K562 (cell line): Measurements from ENCODE around the gene GADL1. TPM values are rescaled to one million over a fixed set of nuclear protein-coding genes. Genes with fewer than 3 reads are reported as not detected.

Source experiments
- ATAC-seq: fragments of 200-7000 bp; cut with Tn5 transposase; 3 replicates; pipeline ENCODE4 v1.9.1; 2020; ENCODE audit warnings: moderate library complexity
- BruUV-seq: library from RNA; stranded (reverse); fragments of 400-500 nt; replicated peaks from 2 replicates; lab custom pipeline; 2021; lab: Mats Ljungman, UMichigan
- CTCF ChIA-PET: fragments of 300-600 bp; formaldehyde crosslinking; extraction: SDS; loops from one replicate; lab custom pipeline; 2021; ENCODE audit warnings: low intra/inter-chr PET ratio; lab: Yijun Ruan, JAX
- POLR2A ChIA-PET: fragments of 300-600, 350-650 bp; sonication (Branson Sonifier 250); formaldehyde crosslinking; extraction: SDS; loops from one replicate; lab custom pipeline; 2021; ENCODE audit warnings: antibody characterized with exemption, inconsistent platforms; lab: Yijun Ruan, JAX
- DNase-seq, 4 experiments: peaks; one replicate each; pipeline versions ENCODE4 v3.0.0 to v3.0.0-alpha.2; 2011 to 2018; ENCODE audit warnings: low spot score in 3 of 4, mixed read lengths in 3 of 4; ENCODE audit errors: extremely low read depth in 1 of 4
- FAIRE-seq: peaks from 2 replicates; lab custom pipeline; 2011; peaks lifted over from hg19 to GRCh38; lab: Jason Lieb, UNC
- H2AFZ ChIP-seq: 2 replicates; pipeline ENCODE4 v1.6.0; 2011; ENCODE audit warnings: low read depth, low read length, control low read depth, inconsistent platforms
- H3K27ac ChIP-seq: fragments of 200-600 bp; 3 replicates; pipeline ENCODE4 v1.8.0; 2011; ENCODE audit warnings: low read depth, mild to moderate bottlenecking, control low read depth, inconsistent platforms, low read length, moderate library complexity, mixed read lengths; ENCODE audit errors: extremely low read depth
- H3K27me3 ChIP-seq, 2 experiments: fragments of 300-600 bp in 1 of 2; 2 replicates in 1 of 2; 3 replicates in 1 of 2; pipeline versions ENCODE4 v1.6.0 to v1.8.0; 2011; ENCODE audit warnings: inconsistent platforms in 2 of 2, low read length in 2 of 2, mild to moderate bottlenecking in 1 of 2, mixed read lengths in 1 of 2, moderate library complexity in 1 of 2; ENCODE audit not compliant: control insufficient read depth in 2 of 2, insufficient read depth in 2 of 2
- H3K36me3 ChIP-seq: fragments of 300-600 bp; 3 replicates; pipeline ENCODE4 v1.8.0; 2011; ENCODE audit warnings: mild to moderate bottlenecking, low read length, inconsistent platforms; ENCODE audit not compliant: control insufficient read depth, insufficient read depth
- H3K4me1 ChIP-seq, 2 experiments: fragments of 200-600 bp in 1 of 2; replicated peaks in 1 of 2; 2 replicates in 1 of 2; 3 replicates in 1 of 2; pipeline versions ENCODE4 v1.5.1 to v1.8.0; 2011; ENCODE audit warnings: inconsistent platforms in 2 of 2, low read length in 2 of 2, mild to moderate bottlenecking in 1 of 2, mixed read lengths in 1 of 2, moderate library complexity in 1 of 2; ENCODE audit not compliant: control insufficient read depth in 2 of 2, insufficient read depth in 2 of 2
- H3K4me2 ChIP-seq: 2 replicates; pipeline ENCODE4 v1.6.1; 2011; ENCODE audit warnings: low read length, control low read depth, inconsistent platforms, mixed read lengths; ENCODE audit not compliant: insufficient read depth
- H3K4me3 ChIP-seq: fragments of 200-600 bp; sonication (generic), shearing (Covaris generic); 2 replicates; pipeline ENCODE4 v1.5.1; 2016; ENCODE audit warnings: control low read depth, inconsistent platforms
- H3K79me2 ChIP-seq: fragments of 200-600 bp; 3 replicates; pipeline ENCODE4 v1.8.0; 2011; ENCODE audit warnings: low read length, inconsistent platforms; ENCODE audit not compliant: control insufficient read depth, insufficient read depth
- H3K9ac ChIP-seq, 2 experiments: 2 replicates each; pipeline versions ENCODE4 v1.6.0 to v1.6.1; 2011; ENCODE audit warnings: low read depth in 2 of 2, low read length in 2 of 2, control low read depth in 1 of 2, inconsistent platforms in 1 of 2, mild to moderate bottlenecking in 1 of 2, mixed read lengths in 1 of 2; ENCODE audit not compliant: insufficient read depth in 1 of 2
- H3K9me1 ChIP-seq: one replicate; pipeline ENCODE4 v1.6.0; 2011; ENCODE audit warnings: inconsistent platforms, mild to moderate bottlenecking, low read length, moderate library complexity; ENCODE audit not compliant: control insufficient read depth, insufficient read depth
- H3K9me3 ChIP-seq: replicated peaks from 2 replicates; pipeline ENCODE4 v1.5.1; 2011; ENCODE audit warnings: low read depth, low read length, inconsistent platforms; ENCODE audit not compliant: control insufficient read depth, insufficient read depth
- H4K20me1 ChIP-seq: replicated peaks from 2 replicates; pipeline ENCODE4 v1.6.1; 2011; ENCODE audit warnings: low read length, inconsistent platforms, mixed read lengths; ENCODE audit not compliant: control insufficient read depth, insufficient read depth
- FOXJ3 ChIP-seq: sonication (generic); formaldehyde crosslinking; IDR thresholded peaks from 2 replicates; pipeline ENCODE4 v1.4.0; 2020; ENCODE audit warnings: mild to moderate bottlenecking, missing genetic modification reagents
- GABPB1 ChIP-seq: sonication (generic); formaldehyde crosslinking; IDR thresholded peaks from 2 replicates; pipeline ENCODE4 v1.8.0; 2022; ENCODE audit warnings: mild to moderate bottlenecking, missing genetic modification reagents
- HDAC3 ChIP-seq: fragments of 450-650 bp; IDR thresholded peaks from 2 replicates; pipeline ENCODE4 v1.6.1; 2018; ENCODE audit warnings: borderline replicate concordance, mild to moderate bottlenecking, moderate library complexity; ENCODE audit not compliant: partially characterized antibody
- PHF20 ChIP-seq: fragments of 450-650 bp; IDR thresholded peaks from 2 replicates; pipeline ENCODE4 v1.6.1; 2018; ENCODE audit not compliant: partially characterized antibody
- RBFOX2 ChIP-seq: fragments of 200-400 bp; formaldehyde crosslinking; IDR thresholded peaks from 2 replicates; pipeline ENCODE4 v1.6.1; 2017; ENCODE audit warnings: low read depth, mild to moderate bottlenecking, low read length, moderate library complexity
- SRSF7 ChIP-seq: fragments of 200-400 bp; formaldehyde crosslinking; optimal IDR thresholded peaks from 2 replicates; pipeline ENCODE3; 2017; ENCODE audit warnings: mild to moderate bottlenecking, low read depth, low read length
- WHSC1 ChIP-seq: IDR thresholded peaks from one replicate; pipeline ENCODE4 v1.6.1; 2012; ENCODE audit warnings: low read length, control low read depth, inconsistent platforms
- ZNF146 ChIP-seq: IDR thresholded peaks from one replicate; pipeline ENCODE4 v1.6.1; 2018; ENCODE audit warnings: missing compliant biosample characterization; ENCODE audit not compliant: unreplicated experiment
- ZNF316 ChIP-seq: fragments of 450-650 bp; IDR thresholded peaks from 2 replicates; pipeline ENCODE4 v1.6.1; 2016
- WGBS: fragments of 100-300 bp; shearing (Covaris generic); methylation state at CpG from one replicate; pipeline ENCODE4 v1.1.6; 2016; ENCODE audit warnings: low coverage, mixed read lengths; ENCODE audit not compliant: insufficient coverage; ENCODE audit errors: missing lambda C conversion rate; 5-methylcytosine and 5-hydroxymethylcytosine counted together
- in situ Hi-C: fragments of 300-500 bp; cut with MboI; formaldehyde crosslinking; loops from 4 replicates; pipeline ENCODE4 v1.15.0; 2018; ENCODE audit warnings: inconsistent platforms, mixed read lengths
- intact Hi-C: fragments of 100-400 bp; cut with micrococcal nuclease; formaldehyde crosslinking; loops from 2 replicates; pipeline ENCODE4 v1.14.2; 2022
- polyA plus RNA-seq, 8 experiments: library from polyadenylated mRNA; depleted of rRNA in 4 of 8; stranded (reverse) in 5 of 8; unstranded in 3 of 8; fragments of >200 nt; fragmentation: Nextera tagmentation in 2 of 8; fragmentation: Illumina TruSeq in 1 of 8; extraction: Ambion mirVana in 2 of 8; extraction: Trizol in 1 of 8; gene quantifications; 2 replicates each; pipeline versions ENCODE4 v1.2.1 to v1.2.3, GENCODE V29; 2011 to 2014; ENCODE audit warnings: inconsistent platforms in 1 of 8, missing spikeins in 1 of 8
- total RNA-seq, 7 experiments: library from RNA; depleted of rRNA in 6 of 7; stranded (reverse); fragments of >200 nt in 6 of 7; fragmentation: Illumina TruSeq in 2 of 7; extraction: Trizol in 2 of 7; gene quantifications; 2 replicates each; pipeline versions ENCODE4 v1.2.1 to v1.2.3, GENCODE V29; 2011 to 2021; ENCODE audit warnings: low replicate concordance in 1 of 7
- TF ChIP-seq, protein P1 (sequence below): fragments of 450-650 bp; IDR thresholded peaks from 2 replicates; pipeline ENCODE4 v1.7.0; 2016; ENCODE audit warnings: borderline replicate concordance
- TF ChIP-seq, protein P2 (sequence below): fragments of 250-450 bp; sonication (Bioruptor Pico); IDR thresholded peaks from 2 replicates; pipeline ENCODE4 v1.5.0; 2021
- TF ChIP-seq, protein P3 (sequence below): fragments of 450-650 bp; IDR thresholded peaks from one replicate; pipeline ENCODE4 v1.6.1; 2018; ENCODE audit warnings: mild to moderate bottlenecking, moderate library complexity; ENCODE audit not compliant: partially characterized antibody
- TF ChIP-seq, protein P4 (sequence below): fragments of 250-450 bp; sonication (Bioruptor Pico); IDR thresholded peaks from 2 replicates; pipeline ENCODE4 v1.8.0; 2022; ENCODE audit warnings: moderate library complexity, mild to moderate bottlenecking, inconsistent platforms

Gene GADL1
- total and polyA plus RNA-seq, 9 of the 15 experiments (the other 6 are each of a cell fraction or from before 2014, with no cell fraction given): 0.07 TPM; not detected in 8

DNA sequence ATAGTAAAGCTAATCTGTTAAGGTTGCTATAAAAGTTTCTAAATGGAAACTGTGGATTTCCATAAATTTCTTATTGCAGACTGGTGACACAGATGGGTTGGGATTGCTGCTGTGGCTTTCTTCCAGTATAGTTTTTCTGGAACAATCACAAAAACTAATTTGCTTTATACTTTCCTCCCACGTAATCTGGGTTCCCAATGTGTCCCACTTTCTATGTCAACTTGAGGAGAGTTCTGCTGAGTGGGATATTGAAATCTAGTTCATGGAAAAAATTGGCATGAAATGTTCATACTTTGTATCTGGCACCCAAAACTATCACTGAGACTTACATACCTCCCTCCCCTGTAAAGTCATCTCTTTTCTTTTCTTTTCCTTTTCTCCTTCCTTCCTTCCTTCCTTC, 161.3 kb downstream of the GADL1 start:
- in situ Hi-C loops (no loop called here), intact Hi-C loops (no loop called here)
- H2AFZ ChIP-seq: no peak overlapping the region
- no peaks in the 10 kb centered on the region for H3K9me3 ChIP-seq
- no peak overlapping the region for H3K4me2 ChIP-seq
- ATAC-seq: no peak
- TF ChIP-seq ZNF316 (no peak), GABPB1 (CRISPR knock-in tag) (no peak), WHSC1 (no peak), RBFOX2 (no peak), HDAC3 (no peak), ZNF146 (no peak), FOXJ3 (CRISPR knock-in tag) (no peak), PHF20 (no peak), SRSF7 (no peak)
- TF ChIP-seq, protein P1, sequence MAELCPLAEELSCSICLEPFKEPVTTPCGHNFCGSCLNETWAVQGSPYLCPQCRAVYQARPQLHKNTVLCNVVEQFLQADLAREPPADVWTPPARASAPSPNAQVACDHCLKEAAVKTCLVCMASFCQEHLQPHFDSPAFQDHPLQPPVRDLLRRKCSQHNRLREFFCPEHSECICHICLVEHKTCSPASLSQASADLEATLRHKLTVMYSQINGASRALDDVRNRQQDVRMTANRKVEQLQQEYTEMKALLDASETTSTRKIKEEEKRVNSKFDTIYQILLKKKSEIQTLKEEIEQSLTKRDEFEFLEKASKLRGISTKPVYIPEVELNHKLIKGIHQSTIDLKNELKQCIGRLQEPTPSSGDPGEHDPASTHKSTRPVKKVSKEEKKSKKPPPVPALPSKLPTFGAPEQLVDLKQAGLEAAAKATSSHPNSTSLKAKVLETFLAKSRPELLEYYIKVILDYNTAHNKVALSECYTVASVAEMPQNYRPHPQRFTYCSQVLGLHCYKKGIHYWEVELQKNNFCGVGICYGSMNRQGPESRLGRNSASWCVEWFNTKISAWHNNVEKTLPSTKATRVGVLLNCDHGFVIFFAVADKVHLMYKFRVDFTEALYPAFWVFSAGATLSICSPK: no peak
- TF ChIP-seq, protein P2, sequence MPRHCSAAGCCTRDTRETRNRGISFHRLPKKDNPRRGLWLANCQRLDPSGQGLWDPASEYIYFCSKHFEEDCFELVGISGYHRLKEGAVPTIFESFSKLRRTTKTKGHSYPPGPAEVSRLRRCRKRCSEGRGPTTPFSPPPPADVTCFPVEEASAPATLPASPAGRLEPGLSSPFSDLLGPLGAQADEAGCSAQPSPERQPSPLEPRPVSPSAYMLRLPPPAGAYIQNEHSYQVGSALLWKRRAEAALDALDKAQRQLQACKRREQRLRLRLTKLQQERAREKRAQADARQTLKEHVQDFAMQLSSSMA (CRISPR knock-in tag): no peak
- TF ChIP-seq, protein P3, sequence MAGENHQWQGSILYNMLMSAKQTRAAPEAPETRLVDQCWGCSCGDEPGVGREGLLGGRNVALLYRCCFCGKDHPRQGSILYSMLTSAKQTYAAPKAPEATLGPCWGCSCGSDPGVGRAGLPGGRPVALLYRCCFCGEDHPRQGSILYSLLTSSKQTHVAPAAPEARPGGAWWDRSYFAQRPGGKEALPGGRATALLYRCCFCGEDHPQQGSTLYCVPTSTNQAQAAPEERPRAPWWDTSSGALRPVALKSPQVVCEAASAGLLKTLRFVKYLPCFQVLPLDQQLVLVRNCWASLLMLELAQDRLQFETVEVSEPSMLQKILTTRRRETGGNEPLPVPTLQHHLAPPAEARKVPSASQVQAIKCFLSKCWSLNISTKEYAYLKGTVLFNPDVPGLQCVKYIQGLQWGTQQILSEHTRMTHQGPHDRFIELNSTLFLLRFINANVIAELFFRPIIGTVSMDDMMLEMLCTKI: no peak
- TF ChIP-seq, protein P4, sequence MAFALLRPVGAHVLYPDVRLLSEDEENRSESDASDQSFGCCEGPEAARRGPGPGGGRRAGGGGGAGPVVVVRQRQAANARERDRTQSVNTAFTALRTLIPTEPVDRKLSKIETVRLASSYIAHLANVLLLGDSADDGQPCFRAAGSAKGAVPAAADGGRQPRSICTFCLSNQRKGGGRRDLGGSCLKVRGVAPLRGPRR (CRISPR knock-in tag): no peak
- FAIRE-seq: no peak
- H3K27me3 ChIP-seq: no peaks in the 10 kb centered on the region
- no peaks in the 10 kb centered on the region for H3K79me2 ChIP-seq
- H3K36me3 ChIP-seq: no peaks in the 10 kb centered on the region
- no peaks in the 10 kb centered on the region for H3K9me1 ChIP-seq
- no peak for DNase-seq
- POLR2A ChIA-PET: no interaction called here
- WGBS: 0% methylated on average over 1 of the region's 1 CpG
- no peak overlapping the region for H3K27ac ChIP-seq
- H3K9ac ChIP-seq: no peak overlapping the region
- no TSS peak for BruUV-seq
- no peak overlapping the region for H3K4me3 ChIP-seq
- H4K20me1 ChIP-seq: no peaks in the 10 kb centered on the region
- CTCF ChIA-PET: no interaction called here
- H3K4me1 ChIP-seq: no peaks in the 10 kb centered on the region
